ENCODE measurements around the gene DGKG.

DGKG gene

DNA sequence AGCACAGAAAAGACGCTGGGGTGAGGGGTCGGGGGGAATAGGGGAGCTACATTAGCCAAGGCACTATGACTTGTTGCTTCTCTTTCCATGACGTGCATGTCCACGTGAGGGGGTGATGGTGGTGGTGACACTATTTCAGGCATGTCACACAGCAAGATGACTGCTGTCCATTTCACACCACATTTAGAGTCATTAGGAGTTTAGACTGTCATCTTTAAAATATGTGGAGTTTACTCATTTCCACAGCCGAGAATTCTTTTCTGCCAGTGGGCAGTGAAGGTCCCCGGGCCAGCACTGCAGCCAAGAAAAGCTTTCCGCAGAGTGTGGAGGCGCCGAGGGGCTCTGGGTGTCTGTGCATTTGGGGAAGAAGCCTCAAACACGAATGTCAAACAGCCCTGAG is 954 bp upstream of the DGKG start:
- H3K9ac ChIP-seq (ENCODE audit: low read depth, low read length) = no peak overlapping the region
- no peak overlapping the region for H3K27ac ChIP-seq (ENCODE audit: low read length)
- no peaks in the 10 kb centered on the region for H3K36me3 ChIP-seq (ENCODE audit: insufficient read depth, low read depth, low read length)
- no peaks in the 10 kb centered on the region for H3K9me3 ChIP-seq (ENCODE audit: insufficient read depth, low read depth, low read length)
- peaks cover 85% of the 10 kb centered on the region for H3K27me3 ChIP-seq (ENCODE audit: insufficient read depth, low read length)
- H3K4me1 ChIP-seq (ENCODE audit: insufficient read depth, low read length) = no peaks in the 10 kb centered on the region; the same call in 1 of the 2 replicates
- H3K4me3 ChIP-seq (ENCODE audit: low read length) = no peak overlapping the region

DNA sequence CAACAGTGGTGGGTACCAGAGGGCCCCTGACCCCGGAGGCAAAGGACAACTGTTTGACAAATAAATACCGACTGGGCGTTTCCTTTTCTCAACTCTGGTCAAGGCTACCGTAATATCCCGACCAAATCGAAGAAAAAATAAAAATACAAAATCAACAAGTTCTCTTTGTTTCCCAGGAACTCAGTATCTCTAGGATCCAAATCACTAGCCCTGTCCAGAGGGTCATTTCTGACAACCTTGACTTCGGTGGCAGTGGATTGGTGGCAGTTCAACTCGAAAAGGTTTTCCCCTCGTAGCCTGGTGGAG is 456 bp upstream of the DGKG start:
- no peaks in the 10 kb centered on the region for H3K36me3 ChIP-seq (ENCODE audit: insufficient read depth, low read depth, low read length)
- peaks cover 85% of the 10 kb centered on the region for H3K27me3 ChIP-seq (ENCODE audit: insufficient read depth, low read length)
- H3K27ac ChIP-seq (ENCODE audit: low read length) = no peak overlapping the region
- no peak overlapping the region for H3K9ac ChIP-seq (ENCODE audit: low read depth, low read length)
- no peaks in the 10 kb centered on the region; the same call in 1 of the 2 replicates for H3K4me1 ChIP-seq (ENCODE audit: insufficient read depth, low read length)
- peak overlapping the region; percentile 68; the same call in 1 of the 2 replicates for H3K4me3 ChIP-seq (ENCODE audit: low read length)
- H3K9me3 ChIP-seq (ENCODE audit: insufficient read depth, low read depth, low read length) = no peaks in the 10 kb centered on the region

DNA sequence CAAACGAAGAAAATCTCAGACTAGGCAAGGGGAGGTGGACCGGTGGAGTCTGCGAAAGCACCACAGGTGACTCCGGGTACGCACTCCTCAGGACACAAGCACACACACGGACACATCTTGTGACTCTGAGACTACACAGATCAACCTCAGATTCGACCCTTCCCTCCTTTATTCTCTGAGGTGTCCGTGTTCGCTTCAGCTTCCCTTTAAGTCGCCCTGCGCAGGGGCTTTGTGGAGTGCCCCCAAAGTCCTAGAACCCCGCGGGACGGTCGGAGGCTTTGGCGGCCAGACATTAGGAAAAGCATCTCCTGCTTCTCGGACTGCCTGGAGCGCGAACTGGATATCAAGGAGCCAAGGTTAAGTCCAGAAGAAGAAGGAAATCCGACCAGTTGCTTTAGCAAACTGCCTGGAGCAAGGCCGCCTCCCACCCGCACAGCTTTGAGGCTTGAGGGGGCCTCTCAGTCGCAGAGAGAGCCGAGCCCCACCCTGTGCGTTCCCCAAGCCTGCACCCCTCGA is 730 bp downstream of the DGKG start:
- Histone ChIP-seq H3K4me1 (ENCODE audit: insufficient read depth, low read length) (no peaks in the 10 kb centered on the region; the same call in 1 of the 2 replicates), H3K36me3 (ENCODE audit: insufficient read depth, low read depth, low read length) (no peaks in the 10 kb centered on the region), H3K4me3 (ENCODE audit: low read length) (peak overlapping the region; percentile 68), H3K27me3 (ENCODE audit: insufficient read depth, low read length) (peaks cover 87% of the 10 kb centered on the region), H3K9ac (ENCODE audit: low read depth, low read length) (no peak overlapping the region), H3K9me3 (ENCODE audit: insufficient read depth, low read depth, low read length) (no peaks in the 10 kb centered on the region), H3K27ac (ENCODE audit: low read length) (no peak overlapping the region)

DNA sequence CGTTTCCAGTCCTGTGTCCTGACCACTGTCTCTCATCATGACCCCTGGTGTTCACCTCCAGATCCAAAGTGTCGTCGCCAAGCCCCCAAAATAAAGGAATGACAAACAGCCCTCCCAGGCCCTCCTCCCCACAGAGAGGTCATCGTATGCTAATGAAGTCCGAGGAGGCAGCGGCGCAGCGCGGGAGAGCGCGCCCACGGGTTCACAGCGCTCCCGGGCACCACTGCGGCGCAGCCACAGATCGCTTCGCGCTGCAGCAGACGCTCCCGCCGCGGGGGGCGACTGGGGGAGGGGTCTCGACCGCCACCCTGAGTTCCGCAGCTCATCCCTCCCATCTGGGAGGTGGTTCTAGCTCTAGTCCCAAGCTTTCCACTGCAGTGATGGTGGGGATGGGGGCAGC is 1.3 kb downstream of the DGKG start:
- no peak overlapping the region for H3K27ac ChIP-seq (ENCODE audit: low read length)
- no peak overlapping the region for H3K9ac ChIP-seq (ENCODE audit: low read depth, low read length)
- H3K9me3 ChIP-seq (ENCODE audit: insufficient read depth, low read depth, low read length) = no peaks in the 10 kb centered on the region
- H3K4me3 ChIP-seq (ENCODE audit: low read length) = peak overlapping the region; percentile 68
- no peaks in the 10 kb centered on the region for H3K36me3 ChIP-seq (ENCODE audit: insufficient read depth, low read depth, low read length)
- no peaks in the 10 kb centered on the region; the same call in 1 of the 2 replicates for H3K4me1 ChIP-seq (ENCODE audit: insufficient read depth, low read length)
- H3K27me3 ChIP-seq (ENCODE audit: insufficient read depth, low read length) = peaks cover 85% of the 10 kb centered on the region

DNA sequence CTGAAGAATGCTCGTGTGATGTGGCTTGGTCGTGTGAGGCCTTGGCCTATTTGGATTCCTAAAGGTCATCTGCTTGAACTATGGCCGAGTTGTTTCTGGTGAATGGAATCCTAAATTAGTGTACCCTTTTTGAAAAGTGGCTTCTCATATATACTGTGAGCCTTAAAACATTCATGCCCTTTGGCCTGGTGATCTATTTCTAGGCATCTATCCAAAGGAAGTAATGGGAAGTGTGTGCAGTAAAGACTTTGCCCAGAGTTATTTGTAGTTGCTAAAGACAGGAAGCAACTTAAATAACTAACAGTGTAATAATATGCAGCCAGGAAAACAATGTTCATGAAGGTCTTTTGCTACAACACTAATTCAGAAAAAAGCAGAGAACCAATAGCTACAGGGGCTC is 3.0 kb downstream of the DGKG start:
- H3K27ac ChIP-seq (ENCODE audit: low read length) = no peak overlapping the region
- H3K9ac ChIP-seq (ENCODE audit: low read depth, low read length) = no peak overlapping the region
- no peaks in the 10 kb centered on the region; the same call in 1 of the 2 replicates for H3K4me1 ChIP-seq (ENCODE audit: insufficient read depth, low read length)
- H3K9me3 ChIP-seq (ENCODE audit: insufficient read depth, low read depth, low read length) = no peaks in the 10 kb centered on the region
- H3K36me3 ChIP-seq (ENCODE audit: insufficient read depth, low read depth, low read length) = no peaks in the 10 kb centered on the region
- H3K27me3 ChIP-seq (ENCODE audit: insufficient read depth, low read length) = peaks cover 68% of the 10 kb centered on the region
- no peak overlapping the region for H3K4me3 ChIP-seq (ENCODE audit: low read length)

DNA sequence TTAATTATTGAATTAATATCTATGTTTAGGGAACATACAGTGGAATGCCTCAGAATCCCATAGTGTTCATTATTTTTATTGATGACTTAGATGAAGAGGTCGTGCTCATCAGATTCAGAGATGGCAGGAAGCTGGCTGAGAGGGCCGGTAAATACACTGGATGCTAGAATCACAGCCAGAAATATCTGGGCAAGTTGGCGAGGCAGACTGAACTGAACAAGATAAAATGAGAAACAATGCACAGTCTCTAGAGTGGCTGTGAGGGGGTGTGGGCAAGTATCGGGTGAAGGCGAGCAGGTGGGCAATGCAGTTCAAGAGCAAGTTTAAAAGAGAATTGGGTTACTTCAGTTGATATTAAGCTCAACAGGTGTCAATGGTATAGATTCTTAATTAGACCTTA is 5.9 kb downstream of the DGKG start:
- Histone ChIP-seq H3K27me3 (ENCODE audit: insufficient read depth, low read length) (peaks cover 39% of the 10 kb centered on the region), H3K9me3 (ENCODE audit: insufficient read depth, low read depth, low read length) (no peaks in the 10 kb centered on the region), H3K4me1 (ENCODE audit: insufficient read depth, low read length) (no peaks in the 10 kb centered on the region; the same call in 1 of the 2 replicates), H3K4me3 (ENCODE audit: low read length) (no peak overlapping the region), H3K27ac (ENCODE audit: low read length) (no peak overlapping the region), H3K9ac (ENCODE audit: low read depth, low read length) (no peak overlapping the region), H3K36me3 (ENCODE audit: insufficient read depth, low read depth, low read length) (no peaks in the 10 kb centered on the region)

DNA sequence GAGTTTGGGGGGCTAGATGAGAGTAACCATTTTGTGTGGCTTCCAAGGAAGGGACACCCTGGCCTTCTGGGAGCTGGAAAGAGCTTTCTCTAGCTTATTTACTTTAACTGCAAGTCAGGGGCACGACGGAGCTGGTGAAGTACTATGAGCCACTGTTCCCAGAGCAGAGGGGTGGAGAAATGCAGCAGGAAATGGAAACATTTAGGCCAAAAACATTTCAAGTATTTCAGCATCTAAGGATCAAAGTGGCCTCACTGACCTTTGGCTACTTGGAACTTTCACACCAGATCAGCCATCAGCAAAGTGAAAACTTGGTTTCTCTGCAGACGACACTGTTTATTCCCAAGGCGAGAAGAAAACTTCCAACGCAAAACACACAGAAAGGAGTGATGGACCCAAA is 7.9 kb downstream of the DGKG start:
- Histone ChIP-seq H3K4me1 (ENCODE audit: insufficient read depth, low read length) (peaks cover 2% of the 10 kb centered on the region; the same call in 1 of the 2 replicates), H3K36me3 (ENCODE audit: insufficient read depth, low read depth, low read length) (no peaks in the 10 kb centered on the region), H3K27me3 (ENCODE audit: insufficient read depth, low read length) (peaks cover 18% of the 10 kb centered on the region), H3K9me3 (ENCODE audit: insufficient read depth, low read depth, low read length) (no peaks in the 10 kb centered on the region), H3K9ac (ENCODE audit: low read depth, low read length) (no peak overlapping the region), H3K27ac (ENCODE audit: low read length) (no peak overlapping the region), H3K4me3 (ENCODE audit: low read length) (no peak overlapping the region)

DNA sequence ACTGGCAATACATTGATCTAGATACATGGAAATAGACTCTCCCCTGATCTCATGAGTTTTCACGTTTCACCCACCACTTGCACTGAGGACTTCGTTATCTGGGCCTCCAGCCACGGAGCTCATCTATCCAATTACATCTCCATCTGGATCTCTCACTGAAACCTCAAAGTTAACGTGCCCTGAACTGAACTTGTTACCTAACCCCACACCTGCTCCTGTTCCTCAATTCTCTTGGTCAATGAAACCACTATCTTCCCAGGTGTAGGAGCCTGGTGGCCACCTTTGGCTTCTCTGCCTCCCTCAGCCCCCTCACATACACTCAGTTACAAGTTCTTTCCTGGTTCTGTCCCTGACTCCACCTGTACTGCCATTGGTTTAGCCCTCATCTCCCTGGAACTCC is 9.7 kb downstream of the DGKG start:
- H3K4me1 ChIP-seq (ENCODE audit: insufficient read depth, low read length) = peaks cover 2% of the 10 kb centered on the region; the same call in 1 of the 2 replicates
- H3K4me3 ChIP-seq (ENCODE audit: low read length) = no peak overlapping the region
- H3K9ac ChIP-seq (ENCODE audit: low read depth, low read length) = no peak overlapping the region
- H3K27ac ChIP-seq (ENCODE audit: low read length) = no peak overlapping the region
- H3K27me3 ChIP-seq (ENCODE audit: insufficient read depth, low read length) = peaks cover under 1% of the 10 kb centered on the region
- H3K9me3 ChIP-seq (ENCODE audit: insufficient read depth, low read depth, low read length) = no peaks in the 10 kb centered on the region
- H3K36me3 ChIP-seq (ENCODE audit: insufficient read depth, low read depth, low read length) = no peaks in the 10 kb centered on the region

DNA sequence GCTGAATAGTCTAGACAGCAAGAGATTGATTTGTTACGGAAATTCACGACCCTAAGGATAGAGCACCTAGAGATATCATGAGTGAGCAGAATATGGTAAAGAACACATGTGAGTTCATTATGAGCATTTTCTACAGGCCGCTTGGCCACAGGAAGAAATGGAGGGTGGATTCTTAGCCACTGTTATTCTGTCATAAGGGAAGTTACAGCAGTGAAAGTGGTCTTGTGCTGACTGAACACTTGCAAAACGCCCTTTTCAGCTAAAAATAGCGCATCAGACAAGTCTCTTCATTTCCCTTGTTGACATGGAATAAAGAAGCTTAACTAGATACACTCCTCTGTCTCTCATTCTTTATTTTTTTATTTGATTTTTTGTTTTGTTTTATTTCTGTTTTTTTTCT is 19.8 kb downstream of the DGKG start:
- Histone ChIP-seq H3K27ac (ENCODE audit: low read length) (no peak overlapping the region), H3K4me3 (ENCODE audit: low read length) (no peak overlapping the region), H3K9me3 (ENCODE audit: insufficient read depth, low read depth, low read length) (no peaks in the 10 kb centered on the region), H3K4me1 (ENCODE audit: insufficient read depth, low read length) (no peaks in the 10 kb centered on the region), H3K36me3 (ENCODE audit: insufficient read depth, low read depth, low read length) (no peaks in the 10 kb centered on the region), H3K9ac (ENCODE audit: low read depth, low read length) (no peak overlapping the region), H3K27me3 (ENCODE audit: insufficient read depth, low read length) (no peaks in the 10 kb centered on the region)

DNA sequence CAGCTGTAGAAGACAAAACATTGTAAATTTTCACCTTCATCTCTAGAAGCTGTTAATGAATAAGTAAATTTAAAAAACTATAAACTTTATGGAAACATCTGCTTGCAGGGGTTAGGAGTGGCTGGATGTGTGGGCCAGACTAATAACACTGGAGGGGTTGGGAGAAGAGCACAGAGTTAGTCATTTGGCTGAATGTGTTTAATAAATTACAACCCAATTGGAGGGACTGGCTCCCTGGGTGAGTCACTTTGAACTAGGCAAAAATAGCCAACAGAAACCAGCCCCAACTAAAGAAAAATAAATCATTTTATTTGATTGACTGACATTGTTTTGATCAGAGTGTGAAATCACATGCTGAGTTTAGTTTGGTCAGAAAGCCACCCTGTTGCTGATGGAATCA is 21.8 kb downstream of the DGKG start:
- Histone ChIP-seq H3K27ac (ENCODE audit: low read length) (no peak overlapping the region), H3K9ac (ENCODE audit: low read depth, low read length) (no peak overlapping the region), H3K4me3 (ENCODE audit: low read length) (no peak overlapping the region), H3K9me3 (ENCODE audit: insufficient read depth, low read depth, low read length) (no peaks in the 10 kb centered on the region), H3K27me3 (ENCODE audit: insufficient read depth, low read length) (no peaks in the 10 kb centered on the region), H3K4me1 (ENCODE audit: insufficient read depth, low read length) (no peaks in the 10 kb centered on the region), H3K36me3 (ENCODE audit: insufficient read depth, low read depth, low read length) (no peaks in the 10 kb centered on the region)

DNA sequence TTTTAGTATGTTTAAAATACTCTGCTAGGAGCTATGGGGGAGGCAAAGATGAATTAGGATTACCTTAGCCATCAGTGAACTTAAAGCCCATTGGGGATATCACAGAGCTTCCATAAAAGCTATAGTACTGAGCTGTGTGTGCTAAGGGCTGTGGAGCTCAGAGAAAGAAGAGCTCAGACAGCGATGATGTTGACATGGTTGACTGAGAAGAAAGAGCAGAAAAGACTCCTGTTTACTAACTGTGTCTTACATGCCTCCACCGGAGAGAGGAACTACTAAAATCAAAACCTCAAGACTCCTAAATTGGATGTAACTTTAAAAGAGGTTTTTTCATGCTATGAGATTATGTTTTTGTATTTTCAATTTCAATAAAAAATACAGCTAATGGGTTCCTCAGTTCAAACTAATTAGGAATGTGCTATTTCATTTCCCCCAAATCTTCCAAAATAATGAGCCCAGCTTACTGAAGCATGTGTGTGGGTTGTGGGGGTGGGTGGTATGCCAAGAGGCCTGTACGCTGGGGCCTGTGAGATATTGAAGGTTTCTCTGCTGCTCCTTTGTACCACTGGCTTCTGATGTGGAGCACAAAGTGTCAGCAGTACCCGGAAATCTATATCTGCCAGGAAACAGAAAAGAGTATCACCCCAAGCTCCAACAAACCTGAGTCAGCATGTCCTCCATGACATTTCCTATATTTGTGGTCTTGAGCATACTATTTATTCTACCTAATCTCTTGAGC is 22.7 kb downstream of the DGKG start:
- no peak overlapping the region for H3K9ac ChIP-seq (ENCODE audit: low read depth, low read length)
- no peak overlapping the region for H3K27ac ChIP-seq (ENCODE audit: low read length)
- H3K4me3 ChIP-seq (ENCODE audit: low read length) = no peak overlapping the region
- no peaks in the 10 kb centered on the region for H3K27me3 ChIP-seq (ENCODE audit: insufficient read depth, low read length)
- no peaks in the 10 kb centered on the region for H3K4me1 ChIP-seq (ENCODE audit: insufficient read depth, low read length)
- no peaks in the 10 kb centered on the region for H3K36me3 ChIP-seq (ENCODE audit: insufficient read depth, low read depth, low read length)
- H3K9me3 ChIP-seq (ENCODE audit: insufficient read depth, low read depth, low read length) = no peaks in the 10 kb centered on the region

DNA sequence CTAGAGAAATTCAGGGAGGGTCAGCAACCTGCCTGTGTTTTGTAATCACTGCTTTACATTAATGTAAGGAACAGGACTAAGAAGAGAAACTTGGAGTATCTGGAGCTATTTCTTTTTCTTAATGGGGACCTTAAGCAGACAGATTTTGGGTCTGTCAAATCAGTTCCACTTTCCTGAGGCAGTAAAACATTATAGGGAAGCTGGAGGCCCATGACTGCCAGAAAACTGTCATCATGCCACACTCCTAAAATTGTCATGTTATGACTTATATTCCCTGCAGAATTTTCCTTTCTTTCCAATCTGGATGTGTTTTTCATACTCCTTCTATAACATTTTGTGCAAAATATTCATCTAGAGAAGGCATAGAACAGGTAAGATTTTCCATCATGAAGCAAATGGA is 28.8 kb downstream of the DGKG start:
- H3K9me3 ChIP-seq (ENCODE audit: insufficient read depth, low read depth, low read length) = no peaks in the 10 kb centered on the region
- H3K9ac ChIP-seq (ENCODE audit: low read depth, low read length) = no peak overlapping the region
- H3K27me3 ChIP-seq (ENCODE audit: insufficient read depth, low read length) = no peaks in the 10 kb centered on the region; the same call in 1 of the 2 replicates
- no peak overlapping the region for H3K27ac ChIP-seq (ENCODE audit: low read length)
- H3K36me3 ChIP-seq (ENCODE audit: insufficient read depth, low read depth, low read length) = no peaks in the 10 kb centered on the region
- no peaks in the 10 kb centered on the region for H3K4me1 ChIP-seq (ENCODE audit: insufficient read depth, low read length)
- no peak overlapping the region for H3K4me3 ChIP-seq (ENCODE audit: low read length)
